ENCODE measurements around the gene PCDH1. TPM values are rescaled to one million over a fixed set of nuclear protein-coding genes. Genes with fewer than 3 reads are reported as not detected.

PCDH1 gene
- total RNA-seq, 1 donor from 2014 or later: 42.4 TPM

GRCh38 chr5:141873933-141874261 is 4.3 kb downstream of the PCDH1 start:
- Histone ChIP-seq H3K4me3 (ENCODE audit: low read depth, low read length) (no peak overlapping the region), H3K27me3 (ENCODE audit: control insufficient read depth, insufficient read depth, low read length) (peaks cover 45% of the 10 kb centered on the region), H3K36me3 (ENCODE audit: control insufficient read depth, insufficient read depth, low read length) (no peaks in the 10 kb centered on the region)
- no peak for TF ChIP-seq CTCF (IDR thresholded peaks at IDR 0.05; ENCODE audit: insufficient read depth, low read length, poor library complexity, severe bottlenecking)
- no peak for DNase-seq (ENCODE audit: low read depth)

- Histone ChIP-seq H3K27me3 (ENCODE audit: control insufficient read depth, insufficient read depth, low read length) (peaks cover 44% of the 10 kb centered on the region), H3K36me3 (ENCODE audit: control insufficient read depth, insufficient read depth, low read length) (no peaks in the 10 kb centered on the region), H3K4me3 (ENCODE audit: low read depth, low read length) (no peak overlapping the region)
- TF ChIP-seq CTCF (IDR thresholded peaks at IDR 0.05; ENCODE audit: insufficient read depth, low read length, poor library complexity, severe bottlenecking): no peak
- no peak for DNase-seq (ENCODE audit: low read depth)
These were observed 5.5 kb downstream of the PCDH1 start for GRCh38 chr5:141872496-141873356.

- TF ChIP-seq CTCF (IDR thresholded peaks at IDR 0.05; ENCODE audit: insufficient read depth, low read length, poor library complexity, severe bottlenecking): no peak
- no peak for DNase-seq (ENCODE audit: low read depth)
- Histone ChIP-seq H3K36me3 (ENCODE audit: control insufficient read depth, insufficient read depth, low read length) (no peaks in the 10 kb centered on the region), H3K27me3 (ENCODE audit: control insufficient read depth, insufficient read depth, low read length) (peaks cover 38% of the 10 kb centered on the region), H3K4me3 (ENCODE audit: low read depth, low read length) (no peak overlapping the region)
These were observed 6.3 kb downstream of the PCDH1 start for GRCh38 chr5:141871870-141872269.

GRCh38 chr5:141870871-141871270 is 7.3 kb downstream of the PCDH1 start:
- Histone ChIP-seq H3K4me3 (ENCODE audit: low read depth, low read length) (no peak overlapping the region), H3K36me3 (ENCODE audit: control insufficient read depth, insufficient read depth, low read length) (no peaks in the 10 kb centered on the region), H3K27me3 (ENCODE audit: control insufficient read depth, insufficient read depth, low read length) (peaks cover 30% of the 10 kb centered on the region)
- no peak for TF ChIP-seq CTCF (IDR thresholded peaks at IDR 0.05; ENCODE audit: insufficient read depth, low read length, poor library complexity, severe bottlenecking)
- DNase-seq (ENCODE audit: low read depth): no peak

GRCh38 chr5:141870228-141870627 is 8.0 kb downstream of the PCDH1 start:
- H3K27me3 ChIP-seq (ENCODE audit: control insufficient read depth, insufficient read depth, low read length): peaks cover 24% of the 10 kb centered on the region
- no peaks in the 10 kb centered on the region for H3K36me3 ChIP-seq (ENCODE audit: control insufficient read depth, insufficient read depth, low read length)
- H3K4me3 ChIP-seq (ENCODE audit: low read depth, low read length): no peak overlapping the region
- no peak for DNase-seq (ENCODE audit: low read depth)
- no peak for TF ChIP-seq CTCF (IDR thresholded peaks at IDR 0.05; ENCODE audit: insufficient read depth, low read length, poor library complexity, severe bottlenecking)

- Histone ChIP-seq H3K4me3 (ENCODE audit: low read depth, low read length) (no peak overlapping the region), H3K36me3 (ENCODE audit: control insufficient read depth, insufficient read depth, low read length) (no peaks in the 10 kb centered on the region), H3K27me3 (ENCODE audit: control insufficient read depth, insufficient read depth, low read length) (peaks cover 18% of the 10 kb centered on the region)
- DNase-seq (ENCODE audit: low read depth): no peak
- TF ChIP-seq CTCF (IDR thresholded peaks at IDR 0.05; ENCODE audit: insufficient read depth, low read length, poor library complexity, severe bottlenecking): no peak
These were observed 8.7 kb downstream of the PCDH1 start for GRCh38 chr5:141869514-141869913.

All from kidney epithelial cell (primary cell).